Omental fat pad (tissue), 4 donors: ENCODE measurements around the gene SLC25A25. TPM values are rescaled to one million over a fixed set of nuclear protein-coding genes. Genes with fewer than 3 reads are reported as not detected.

Experiments
- ATAC-seq: fragments of 150-250 bp; one replicate; pipeline ENCODE4 v1.9.1; 2016; ENCODE audit warnings: mild to moderate bottlenecking, moderate library complexity; ENCODE audit not compliant: low FRiP score
- DNase-seq: peaks from one replicate; pipeline ENCODE4 v3.0.0-alpha.2; 2019; ENCODE audit warnings: low spot score
- total RNA-seq, 4 donors: library from RNA; depleted of rRNA; stranded (reverse); fragments of >200 nt; gene quantifications; one replicate each; pipeline ENCODE4 v1.1.0, GENCODE V29; 2016
- TF ChIP-seq, protein P1 (sequence below), 3 donors: fragments of 450-650 bp; IDR thresholded peaks; one replicate each; pipeline ENCODE4 v1.5.1; 2016 to 2017; ENCODE audit warnings: antibody characterized with exemption in 3 of 3, mild to moderate bottlenecking in 3 of 3, moderate library complexity in 2 of 3

SLC25A25 gene
- total RNA-seq, 4 donors from 2014 or later: 37.8 to 147 (median 102) TPM

GRCh38 chr9:128085943-128086342 lies 17.9 kb downstream of the SLC25A25 start:
- TF ChIP-seq, protein P1, sequence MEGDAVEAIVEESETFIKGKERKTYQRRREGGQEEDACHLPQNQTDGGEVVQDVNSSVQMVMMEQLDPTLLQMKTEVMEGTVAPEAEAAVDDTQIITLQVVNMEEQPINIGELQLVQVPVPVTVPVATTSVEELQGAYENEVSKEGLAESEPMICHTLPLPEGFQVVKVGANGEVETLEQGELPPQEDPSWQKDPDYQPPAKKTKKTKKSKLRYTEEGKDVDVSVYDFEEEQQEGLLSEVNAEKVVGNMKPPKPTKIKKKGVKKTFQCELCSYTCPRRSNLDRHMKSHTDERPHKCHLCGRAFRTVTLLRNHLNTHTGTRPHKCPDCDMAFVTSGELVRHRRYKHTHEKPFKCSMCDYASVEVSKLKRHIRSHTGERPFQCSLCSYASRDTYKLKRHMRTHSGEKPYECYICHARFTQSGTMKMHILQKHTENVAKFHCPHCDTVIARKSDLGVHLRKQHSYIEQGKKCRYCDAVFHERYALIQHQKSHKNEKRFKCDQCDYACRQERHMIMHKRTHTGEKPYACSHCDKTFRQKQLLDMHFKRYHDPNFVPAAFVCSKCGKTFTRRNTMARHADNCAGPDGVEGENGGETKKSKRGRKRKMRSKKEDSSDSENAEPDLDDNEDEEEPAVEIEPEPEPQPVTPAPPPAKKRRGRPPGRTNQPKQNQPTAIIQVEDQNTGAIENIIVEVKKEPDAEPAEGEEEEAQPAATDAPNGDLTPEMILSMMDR (IDR thresholded peaks at IDR 0.05): no peak
- no peak for DNase-seq
- ATAC-seq: no peak

GRCh38 chr9:128087262-128087661 lies 19.2 kb downstream of the SLC25A25 start:
- TF ChIP-seq, protein P1 (IDR thresholded peaks at IDR 0.05): no peak
- DNase-seq (no peak), ATAC-seq (no peak)

GRCh38 chr9:128088253-128088945 lies 20.4 kb downstream of the SLC25A25 start:
- ATAC-seq: no peak
- no peak for DNase-seq
- TF ChIP-seq, protein P1 (IDR thresholded peaks at IDR 0.05): no peak

GRCh38 chr9:128089299-128089698 lies 21.3 kb downstream of the SLC25A25 start:
- TF ChIP-seq, protein P1 (IDR thresholded peaks at IDR 0.05): no peak
- ATAC-seq (no peak), DNase-seq (no peak)

- ATAC-seq (peak; percentile 39), DNase-seq (no peak)
- TF ChIP-seq, protein P1 (IDR thresholded peaks at IDR 0.05): no peak
Observed at GRCh38 chr9:128091144-128091543, 23.1 kb downstream of the SLC25A25 start.

- DNase-seq (no peak), ATAC-seq (no peak)
- TF ChIP-seq, protein P1 (IDR thresholded peaks at IDR 0.05): no peak
Observed at GRCh38 chr9:128091571-128091970, 23.5 kb downstream of the SLC25A25 start.
